K562 (cell line): ENCODE measurements around the gene FAM43B. TPM values are rescaled to one million over a fixed set of nuclear protein-coding genes. Genes with fewer than 3 reads are reported as not detected.

Experiments
- ADNP ChIP-seq: fragments of 200-800 bp; sonication (Bioruptor generic); IDR thresholded peaks from 2 replicates; pipeline ENCODE4 v1.6.1; 2016; ENCODE audit warnings: missing genetic modification characterization, missing compliant biosample characterization
- ARHGAP35 ChIP-seq: fragments of 450-650 bp; IDR thresholded peaks from 2 replicates; pipeline ENCODE4 v1.6.1; 2018; ENCODE audit not compliant: partially characterized antibody
- ATF1 ChIP-seq, 2 experiments: fragments of 450-650 bp in 1 of 2; IDR thresholded peaks; 2 replicates each; pipeline ENCODE4 v1.6.1; 2016; ENCODE audit warnings: missing compliant biosample characterization in 1 of 2, missing genetic modification characterization in 1 of 2
- BCOR ChIP-seq: fragments of 450-650 bp; IDR thresholded peaks from 2 replicates; pipeline ENCODE4 v1.6.1; 2016
- BRF1 ChIP-seq: IDR thresholded peaks from 3 replicates; pipeline ENCODE4 v1.6.1; 2011; ENCODE audit warnings: borderline replicate concordance, mild to moderate bottlenecking; ENCODE audit not compliant: insufficient read length; ENCODE audit errors: extremely low read depth
- CBX1 ChIP-seq: sonication (generic); IDR thresholded peaks from 2 replicates; pipeline ENCODE4 v1.6.1; 2016; ENCODE audit warnings: antibody characterized with exemption, low read depth, mild to moderate bottlenecking
- CREM ChIP-seq: IDR thresholded peaks from 2 replicates; pipeline ENCODE4 v1.6.1; 2014; ENCODE audit warnings: antibody characterized with exemption, low read depth
- CTBP1 ChIP-seq: fragments of 450-650 bp; IDR thresholded peaks from 2 replicates; pipeline ENCODE4 v1.6.1; 2016; ENCODE audit warnings: borderline replicate concordance
- FUS ChIP-seq: fragments of 200-400 bp; formaldehyde crosslinking; optimal IDR thresholded peaks from 2 replicates; pipeline ENCODE3; 2017; ENCODE audit warnings: low read depth, low read length
- KAT7 ChIP-seq: sonication (generic); formaldehyde crosslinking; IDR thresholded peaks from 2 replicates; pipeline ENCODE4 v1.8.0; 2022; ENCODE audit warnings: missing genetic modification reagents, mild to moderate bottlenecking, borderline replicate concordance
- MCM3 ChIP-seq: fragments of 450-650 bp; IDR thresholded peaks from 2 replicates; pipeline ENCODE4 v1.6.1; 2016
- MTA2 ChIP-seq: fragments of 450-650 bp; IDR thresholded peaks from 2 replicates; pipeline ENCODE4 v1.6.1; 2016; ENCODE audit warnings: low read depth
- MTA3 ChIP-seq: fragments of 450-650 bp; formaldehyde crosslinking; IDR thresholded peaks from 2 replicates; pipeline ENCODE4 v1.6.1; 2017; ENCODE audit warnings: mild to moderate bottlenecking, borderline replicate concordance
- PYGO2 ChIP-seq: fragments of 450-650 bp; IDR thresholded peaks from 2 replicates; pipeline ENCODE4 v1.6.1; 2016; ENCODE audit warnings: mild to moderate bottlenecking, missing genetic modification characterization, moderate library complexity, missing compliant biosample characterization
- RBM17 ChIP-seq: fragments of 200-400 bp; formaldehyde crosslinking; IDR thresholded peaks from 2 replicates; pipeline ENCODE4 v1.6.1; 2017; ENCODE audit warnings: low read depth, mild to moderate bottlenecking, low read length, borderline replicate concordance
- ZFP1 ChIP-seq: fragments of 450-650 bp; formaldehyde crosslinking; IDR thresholded peaks from 2 replicates; pipeline ENCODE4 v1.4.0; 2020; ENCODE audit warnings: mild to moderate bottlenecking, mixed read lengths
- ZNF184 ChIP-seq: sonication (generic); formaldehyde crosslinking; IDR thresholded peaks from 2 replicates; pipeline ENCODE4 v1.5.0; 2020; ENCODE audit warnings: missing genetic modification reagents
- ZNF239 ChIP-seq: fragments of 250-450 bp; sonication (Bioruptor Pico); IDR thresholded peaks from 2 replicates; pipeline ENCODE4 v1.4.0; 2020; ENCODE audit warnings: mild to moderate bottlenecking
- ZNF444 ChIP-seq: fragments of 250-450 bp; sonication (Bioruptor Pico); IDR thresholded peaks from 2 replicates; pipeline ENCODE4 v1.4.0; 2020; ENCODE audit warnings: mild to moderate bottlenecking, moderate library complexity
- ZNF584 ChIP-seq: fragments of 200-800 bp; sonication (Bioruptor generic); IDR thresholded peaks from 2 replicates; pipeline ENCODE4 v1.6.1; 2016; ENCODE audit warnings: low read depth, mild to moderate bottlenecking, missing genetic modification characterization, missing compliant biosample characterization
- polyA plus RNA-seq, 8 experiments: library from polyadenylated mRNA; depleted of rRNA in 4 of 8; stranded (reverse) in 5 of 8; unstranded in 3 of 8; fragments of >200 nt; fragmentation: Nextera tagmentation in 2 of 8; fragmentation: Illumina TruSeq in 1 of 8; extraction: Ambion mirVana in 2 of 8; extraction: Trizol in 1 of 8; gene quantifications; 2 replicates each; pipeline versions ENCODE4 v1.2.1 to v1.2.3, GENCODE V29; 2011 to 2014; ENCODE audit warnings: inconsistent platforms in 1 of 8, missing spikeins in 1 of 8
- total RNA-seq, 7 experiments: library from RNA; depleted of rRNA in 6 of 7; stranded (reverse); fragments of >200 nt in 6 of 7; fragmentation: Illumina TruSeq in 2 of 7; extraction: Trizol in 2 of 7; gene quantifications; 2 replicates each; pipeline versions ENCODE4 v1.2.1 to v1.2.3, GENCODE V29; 2011 to 2021; ENCODE audit warnings: low replicate concordance in 1 of 7
- TF ChIP-seq, protein P1 (sequence below): sonication (generic); formaldehyde crosslinking; IDR thresholded peaks from 2 replicates; pipeline ENCODE4 v1.8.0; 2023; ENCODE audit warnings: missing genetic modification reagents, mild to moderate bottlenecking, borderline replicate concordance
- TF ChIP-seq, protein P2 (sequence below), 2 experiments: fragments of 450-650 bp in 1 of 2; sonication (generic) in 1 of 2; formaldehyde crosslinking in 1 of 2; IDR thresholded peaks in 1 of 2; conservative IDR thresholded peaks in 1 of 2; 2 replicates each; pipeline versions ENCODE4 v1.6.1 to v1.8.1; 2016 to 2023; ENCODE audit warnings: mild to moderate bottlenecking in 2 of 2, moderate library complexity in 2 of 2, inconsistent platforms in 1 of 2, missing genetic modification reagents in 1 of 2
- TF ChIP-seq, protein P3 (sequence below): IDR thresholded peaks from 2 replicates; pipeline ENCODE4 v1.6.1; 2011; ENCODE audit not compliant: insufficient read length; ENCODE audit errors: extremely low read depth

Gene FAM43B
- total and polyA plus RNA-seq, 9 of the 15 experiments (the other 6 are each of a cell fraction or from before 2014, with no cell fraction given) = not detected

DNA sequence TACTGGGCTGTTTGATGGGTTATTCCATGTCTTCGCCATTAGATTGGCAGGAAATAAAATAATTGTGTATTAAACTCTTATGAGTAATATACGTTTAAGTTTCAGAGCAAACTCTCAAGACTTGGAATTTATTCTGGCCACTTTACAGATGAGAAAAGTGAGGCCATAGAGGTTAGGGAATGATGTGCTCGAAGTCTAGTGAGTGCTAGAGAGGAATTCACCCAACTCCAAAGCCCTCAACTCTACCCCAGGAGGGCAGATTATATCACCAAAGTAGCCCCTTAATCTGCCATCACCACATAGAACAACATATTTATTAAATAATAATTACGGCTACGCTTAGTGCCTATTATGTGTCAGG lies 44.0 kb upstream of the FAM43B start (continued):
- TF ChIP-seq ADNP (tag) = peak; percentile 93
- TF ChIP-seq BRF1 = no peak
- TF ChIP-seq ZNF444 (CRISPR knock-in tag) = no peak
- TF ChIP-seq, protein P1, sequence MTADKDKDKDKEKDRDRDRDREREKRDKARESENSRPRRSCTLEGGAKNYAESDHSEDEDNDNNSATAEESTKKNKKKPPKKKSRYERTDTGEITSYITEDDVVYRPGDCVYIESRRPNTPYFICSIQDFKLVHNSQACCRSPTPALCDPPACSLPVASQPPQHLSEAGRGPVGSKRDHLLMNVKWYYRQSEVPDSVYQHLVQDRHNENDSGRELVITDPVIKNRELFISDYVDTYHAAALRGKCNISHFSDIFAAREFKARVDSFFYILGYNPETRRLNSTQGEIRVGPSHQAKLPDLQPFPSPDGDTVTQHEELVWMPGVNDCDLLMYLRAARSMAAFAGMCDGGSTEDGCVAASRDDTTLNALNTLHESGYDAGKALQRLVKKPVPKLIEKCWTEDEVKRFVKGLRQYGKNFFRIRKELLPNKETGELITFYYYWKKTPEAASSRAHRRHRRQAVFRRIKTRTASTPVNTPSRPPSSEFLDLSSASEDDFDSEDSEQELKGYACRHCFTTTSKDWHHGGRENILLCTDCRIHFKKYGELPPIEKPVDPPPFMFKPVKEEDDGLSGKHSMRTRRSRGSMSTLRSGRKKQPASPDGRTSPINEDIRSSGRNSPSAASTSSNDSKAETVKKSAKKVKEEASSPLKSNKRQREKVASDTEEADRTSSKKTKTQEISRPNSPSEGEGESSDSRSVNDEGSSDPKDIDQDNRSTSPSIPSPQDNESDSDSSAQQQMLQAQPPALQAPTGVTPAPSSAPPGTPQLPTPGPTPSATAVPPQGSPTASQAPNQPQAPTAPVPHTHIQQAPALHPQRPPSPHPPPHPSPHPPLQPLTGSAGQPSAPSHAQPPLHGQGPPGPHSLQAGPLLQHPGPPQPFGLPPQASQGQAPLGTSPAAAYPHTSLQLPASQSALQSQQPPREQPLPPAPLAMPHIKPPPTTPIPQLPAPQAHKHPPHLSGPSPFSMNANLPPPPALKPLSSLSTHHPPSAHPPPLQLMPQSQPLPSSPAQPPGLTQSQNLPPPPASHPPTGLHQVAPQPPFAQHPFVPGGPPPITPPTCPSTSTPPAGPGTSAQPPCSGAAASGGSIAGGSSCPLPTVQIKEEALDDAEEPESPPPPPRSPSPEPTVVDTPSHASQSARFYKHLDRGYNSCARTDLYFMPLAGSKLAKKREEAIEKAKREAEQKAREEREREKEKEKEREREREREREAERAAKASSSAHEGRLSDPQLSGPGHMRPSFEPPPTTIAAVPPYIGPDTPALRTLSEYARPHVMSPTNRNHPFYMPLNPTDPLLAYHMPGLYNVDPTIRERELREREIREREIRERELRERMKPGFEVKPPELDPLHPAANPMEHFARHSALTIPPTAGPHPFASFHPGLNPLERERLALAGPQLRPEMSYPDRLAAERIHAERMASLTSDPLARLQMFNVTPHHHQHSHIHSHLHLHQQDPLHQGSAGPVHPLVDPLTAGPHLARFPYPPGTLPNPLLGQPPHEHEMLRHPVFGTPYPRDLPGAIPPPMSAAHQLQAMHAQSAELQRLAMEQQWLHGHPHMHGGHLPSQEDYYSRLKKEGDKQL = no peak
- TF ChIP-seq, protein P2, sequence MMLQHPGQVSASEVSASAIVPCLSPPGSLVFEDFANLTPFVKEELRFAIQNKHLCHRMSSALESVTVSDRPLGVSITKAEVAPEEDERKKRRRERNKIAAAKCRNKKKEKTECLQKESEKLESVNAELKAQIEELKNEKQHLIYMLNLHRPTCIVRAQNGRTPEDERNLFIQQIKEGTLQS (IDR thresholded peaks at IDR 0.05) = no peak
- TF ChIP-seq, protein P2 (CRISPR knock-in tag; conservative IDR thresholded peaks at IDR 0.05) = no peak
- TF ChIP-seq KAT7 = no peak
- TF ChIP-seq PYGO2 (tag) = no peak
- TF ChIP-seq CTBP1 = 0 out of 2 replicates have a peak, but pooled peaks have one; percentile 4
- TF ChIP-seq ZNF584 = no peak
- TF ChIP-seq, protein P3, sequence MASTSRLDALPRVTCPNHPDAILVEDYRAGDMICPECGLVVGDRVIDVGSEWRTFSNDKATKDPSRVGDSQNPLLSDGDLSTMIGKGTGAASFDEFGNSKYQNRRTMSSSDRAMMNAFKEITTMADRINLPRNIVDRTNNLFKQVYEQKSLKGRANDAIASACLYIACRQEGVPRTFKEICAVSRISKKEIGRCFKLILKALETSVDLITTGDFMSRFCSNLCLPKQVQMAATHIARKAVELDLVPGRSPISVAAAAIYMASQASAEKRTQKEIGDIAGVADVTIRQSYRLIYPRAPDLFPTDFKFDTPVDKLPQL = no peak
- peak; percentile 79 for TF ChIP-seq BCOR
- no peak for TF ChIP-seq CREM
- TF ChIP-seq ARHGAP35 = no peak
- peak; percentile 16 for TF ChIP-seq CBX1
- TF ChIP-seq ZNF239 (CRISPR knock-in tag) = no peak
- no peak for TF ChIP-seq RBM17
- TF ChIP-seq MTA2 = no peak
- no peak for TF ChIP-seq MTA3
- no peak for TF ChIP-seq MCM3
- no peak for TF ChIP-seq ATF1 (CRISPR knock-in tag; IDR thresholded peaks at IDR 0.05)
- TF ChIP-seq ATF1 (tag; IDR thresholded peaks at IDR 0.05) = no peak
- no peak for TF ChIP-seq FUS
- no peak for TF ChIP-seq ZFP1 (CRISPR knock-in tag)
- no peak for TF ChIP-seq ZNF184
